HEK293 (cell line): ENCODE data around the gene OR6Q1.

Experiments used
- CTCF ChIA-PET: fragments of 350-600 bp; formaldehyde crosslinking; extraction: SDS; loops from one replicate; lab custom pipeline; 2021; ENCODE audit warnings: antibody characterized with exemption; lab: Yijun Ruan, JAX
- POLR2A ChIA-PET: fragments of 300-600 bp; formaldehyde crosslinking; extraction: SDS; loops from one replicate; lab custom pipeline; 2020; ENCODE audit warnings: antibody characterized with exemption, inconsistent platforms; lab: Yijun Ruan, JAX
- H3K27ac ChIP-seq: fragments of 200-500 bp; sonication (Bioruptor generic); 2 replicates; pipeline ENCODE4 v1.5.1; 2014; ENCODE audit warnings: low read depth, low read length, control low read depth, inconsistent platforms; ENCODE audit errors: extremely low read depth
- H3K36me3 ChIP-seq, 2 experiments: fragments of 200-500 bp in 1 of 2; sonication (Bioruptor generic) in 1 of 2; 1 replicate in 1 of 2; 2 replicates in 1 of 2; pipeline ENCODE4 v1.5.1; 2014 to 2017; ENCODE audit warnings: inconsistent platforms in 2 of 2, low read length in 2 of 2; ENCODE audit not compliant: control insufficient read depth in 2 of 2, insufficient read depth in 1 of 2
- H3K4me1 ChIP-seq: fragments of 200-500 bp; sonication (Bioruptor generic); 2 replicates; pipeline ENCODE4 v1.5.1; 2014; ENCODE audit warnings: mild to moderate bottlenecking, low read length, inconsistent platforms; ENCODE audit not compliant: control insufficient read depth, insufficient read depth
- H3K4me3 ChIP-seq: 2 replicates; pipeline ENCODE4 v1.5.1; 2011; ENCODE audit warnings: low read depth, mild to moderate bottlenecking, control low read depth, low read length, moderate library complexity
- H3K9me3 ChIP-seq: fragments of 200-500 bp; sonication (Bioruptor generic); 2 replicates; pipeline ENCODE4 v1.5.1; 2014; ENCODE audit warnings: low read depth, low read length, inconsistent platforms; ENCODE audit not compliant: control insufficient read depth, insufficient read depth
- BCL11B ChIP-seq: fragments of 450-650 bp; formaldehyde crosslinking; IDR thresholded peaks from 2 replicates; pipeline ENCODE4 v1.5.1; 2016; ENCODE audit warnings: low read depth, missing biosample characterization, missing genetic modification characterization
- HOXC10 ChIP-seq: sonication (generic); formaldehyde crosslinking; IDR thresholded peaks from 2 replicates; pipeline ENCODE4 v1.8.1; 2023; ENCODE audit warnings: mild to moderate bottlenecking, missing genetic modification reagents
- KLF8 ChIP-seq: fragments of 450-650 bp; formaldehyde crosslinking; IDR thresholded peaks from 2 replicates; pipeline ENCODE4 v1.5.1; 2016; ENCODE audit warnings: missing biosample characterization, missing genetic modification characterization
- MZF1 ChIP-seq: fragments of 450-650 bp; formaldehyde crosslinking; IDR thresholded peaks from 2 replicates; pipeline ENCODE4 v1.5.1; 2017; ENCODE audit warnings: missing biosample characterization, missing genetic modification characterization, borderline replicate concordance
- OSR2 ChIP-seq: fragments of 450-650 bp; formaldehyde crosslinking; IDR thresholded peaks from 2 replicates; pipeline ENCODE4 v1.5.1; 2016; ENCODE audit warnings: missing biosample characterization, missing genetic modification characterization
- PATZ1 ChIP-seq: fragments of 450-650 bp; formaldehyde crosslinking; IDR thresholded peaks from 2 replicates; pipeline ENCODE4 v1.5.1; 2016; ENCODE audit warnings: missing biosample characterization, missing genetic modification characterization
- SP2 ChIP-seq: fragments of 450-650 bp; formaldehyde crosslinking; IDR thresholded peaks from 2 replicates; pipeline ENCODE4 v1.5.1; 2016; ENCODE audit warnings: missing biosample characterization, missing genetic modification characterization
- TRIM28 ChIP-seq: IDR thresholded peaks from 2 replicates; pipeline ENCODE4 v1.6.1; 2011; ENCODE audit warnings: low read length, control low read depth, borderline replicate concordance
- TSHZ1 ChIP-seq: fragments of 450-650 bp; formaldehyde crosslinking; IDR thresholded peaks from 2 replicates; pipeline ENCODE4 v1.5.1; 2016; ENCODE audit warnings: missing biosample characterization, missing genetic modification characterization, borderline replicate concordance
- ZNF16 ChIP-seq: fragments of 450-650 bp; formaldehyde crosslinking; IDR thresholded peaks from 2 replicates; pipeline ENCODE4 v1.5.1; 2016; ENCODE audit warnings: low read depth, missing biosample characterization, missing genetic modification characterization
- ZNF324 ChIP-seq: fragments of 450-650 bp; formaldehyde crosslinking; IDR thresholded peaks from 2 replicates; pipeline ENCODE4 v1.5.1; 2016; ENCODE audit warnings: missing biosample characterization, missing genetic modification characterization
- ZNF48 ChIP-seq: fragments of 450-650 bp; formaldehyde crosslinking; IDR thresholded peaks from 2 replicates; pipeline ENCODE4 v1.5.1; 2016; ENCODE audit warnings: missing biosample characterization, missing genetic modification characterization
- ZNF518A ChIP-seq: fragments of 450-650 bp; formaldehyde crosslinking; conservative IDR thresholded peaks from 2 replicates; pipeline ENCODE4 v1.5.1; 2016; ENCODE audit warnings: low read depth, missing biosample characterization, missing genetic modification characterization
- ZNF544 ChIP-seq: fragments of 450-650 bp; formaldehyde crosslinking; IDR thresholded peaks from 2 replicates; pipeline ENCODE4 v1.5.0; 2017; ENCODE audit warnings: missing biosample characterization, missing genetic modification characterization
- ZNF639 ChIP-seq: fragments of 450-650 bp; formaldehyde crosslinking; IDR thresholded peaks from 2 replicates; pipeline ENCODE4 v1.5.1; 2016; ENCODE audit warnings: missing biosample characterization, missing genetic modification characterization
- ZNF658 ChIP-seq: fragments of 450-650 bp; formaldehyde crosslinking; IDR thresholded peaks from 2 replicates; pipeline ENCODE4; 2016; ENCODE audit warnings: missing biosample characterization, missing genetic modification characterization
- ZNF660 ChIP-seq: fragments of 450-650 bp; IDR thresholded peaks from 2 replicates; pipeline ENCODE4 v1.5.1; 2018; ENCODE audit warnings: missing biosample characterization, mild to moderate bottlenecking, missing genetic modification characterization
- ZNF670 ChIP-seq: fragments of 450-650 bp; formaldehyde crosslinking; IDR thresholded peaks from 2 replicates; pipeline ENCODE4 v1.5.1; 2016; ENCODE audit warnings: missing biosample characterization, missing genetic modification characterization, low read depth
- ZNF692 ChIP-seq: fragments of 450-650 bp; formaldehyde crosslinking; IDR thresholded peaks from 2 replicates; pipeline ENCODE4 v1.5.1; 2016; ENCODE audit warnings: missing biosample characterization, missing genetic modification characterization
- ZNF791 ChIP-seq: fragments of 450-650 bp; formaldehyde crosslinking; IDR thresholded peaks from 2 replicates; pipeline ENCODE4 v1.5.1; 2016; ENCODE audit warnings: missing biosample characterization, missing genetic modification characterization

The OR6Q1 gene

GRCh38 chr11:58028687-58029411 lies 1.9 kb upstream of the OR6Q1 start (continued):
- no peak for TF ChIP-seq ZNF692 (tag by site-specific recombination)
- no peak for TF ChIP-seq KLF8
- TF ChIP-seq ZNF660, result no peak
- no peak for TF ChIP-seq ZNF791 (tag by site-specific recombination)
- TF ChIP-seq ZNF48 (tag by site-specific recombination), result no peak
- TF ChIP-seq BCL11B (tag by site-specific recombination), result no peak
- no peak for TF ChIP-seq TRIM28
- TF ChIP-seq MZF1 (tag by site-specific recombination), result no peak
- TF ChIP-seq HOXC10, result no peak
- no peak for TF ChIP-seq ZNF658
- TF ChIP-seq ZNF544 (tag by site-specific recombination), result no peak

- POLR2A ChIA-PET, result no interaction called here
- CTCF ChIA-PET, result no interaction called here
- H3K36me3 ChIP-seq, result no peaks in the 10 kb centered on the region
- no peak overlapping the region for H3K27ac ChIP-seq
- H3K4me3 ChIP-seq, result no peak overlapping the region
- TF ChIP-seq ZNF670 (tag by site-specific recombination) (no peak), ZNF639 (tag by site-specific recombination) (no peak), ZNF324 (tag by site-specific recombination) (no peak), SP2 (tag by site-specific recombination) (no peak), OSR2 (tag by site-specific recombination) (no peak), ZNF16 (tag by site-specific recombination) (no peak)
- no peaks in the 10 kb centered on the region for H3K4me1 ChIP-seq
- no peaks in the 10 kb centered on the region for H3K9me3 ChIP-seq
Measured at GRCh38 chr11:58034471-58034870, 3.7 kb downstream of the OR6Q1 start.

GRCh38 chr11:58039589-58039988 lies 8.8 kb downstream of the OR6Q1 start:
- POLR2A ChIA-PET, result no interaction called here
- no peaks in the 10 kb centered on the region for H3K9me3 ChIP-seq
- no peaks in the 10 kb centered on the region for H3K36me3 ChIP-seq
- no peak overlapping the region for H3K4me3 ChIP-seq
- no peaks in the 10 kb centered on the region for H3K4me1 ChIP-seq
- CTCF ChIA-PET, result interaction anchor here (0.6 kb wide), 1 partner anchor 90 kb away, joined by 3 read pairs; no protein-coding TSS in a partner anchor
- H3K27ac ChIP-seq, result no peak overlapping the region
- no peak for TF ChIP-seq ZNF518A (tag by site-specific recombination)
- no peak for TF ChIP-seq TSHZ1 (tag by site-specific recombination)
- no peak for TF ChIP-seq PATZ1 (tag by site-specific recombination)
